ENCODE measurements around the gene IFNA13.
"Not testable (repeated sequence)": the region's sequence is repeated elsewhere in the genome, so short reads cannot be mapped to it uniquely, and the experiment has no call there.

Gene IFNA13

DNA sequence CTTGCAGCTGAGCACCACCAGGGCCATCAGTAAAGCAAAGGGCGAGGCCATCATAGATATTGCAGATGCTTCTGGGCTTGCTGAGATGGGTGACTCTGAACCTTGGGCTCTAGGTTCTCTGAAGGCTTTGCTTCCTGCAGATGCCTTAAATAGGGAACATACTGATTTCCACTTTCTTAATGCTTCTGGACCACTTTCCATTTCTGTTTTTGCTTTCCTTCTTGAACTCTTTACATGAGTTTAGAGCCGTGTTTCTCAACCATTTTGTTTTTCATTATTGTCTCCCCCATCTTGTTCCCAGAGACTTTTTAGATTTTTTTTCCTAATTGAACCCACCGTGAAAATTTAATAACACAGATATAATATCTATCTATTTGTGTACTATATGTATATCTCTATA, at the start of gene IFNA13:
IFNA13 (minus strand) TSS at position 101 of the 400 bp plus-strand sequence; CDS start at position 54, 47 bp downstream.
- no peak for DNase-seq (ENCODE audit: low read depth in 2 of 3, low spot score in 1 of 3)

DNA sequence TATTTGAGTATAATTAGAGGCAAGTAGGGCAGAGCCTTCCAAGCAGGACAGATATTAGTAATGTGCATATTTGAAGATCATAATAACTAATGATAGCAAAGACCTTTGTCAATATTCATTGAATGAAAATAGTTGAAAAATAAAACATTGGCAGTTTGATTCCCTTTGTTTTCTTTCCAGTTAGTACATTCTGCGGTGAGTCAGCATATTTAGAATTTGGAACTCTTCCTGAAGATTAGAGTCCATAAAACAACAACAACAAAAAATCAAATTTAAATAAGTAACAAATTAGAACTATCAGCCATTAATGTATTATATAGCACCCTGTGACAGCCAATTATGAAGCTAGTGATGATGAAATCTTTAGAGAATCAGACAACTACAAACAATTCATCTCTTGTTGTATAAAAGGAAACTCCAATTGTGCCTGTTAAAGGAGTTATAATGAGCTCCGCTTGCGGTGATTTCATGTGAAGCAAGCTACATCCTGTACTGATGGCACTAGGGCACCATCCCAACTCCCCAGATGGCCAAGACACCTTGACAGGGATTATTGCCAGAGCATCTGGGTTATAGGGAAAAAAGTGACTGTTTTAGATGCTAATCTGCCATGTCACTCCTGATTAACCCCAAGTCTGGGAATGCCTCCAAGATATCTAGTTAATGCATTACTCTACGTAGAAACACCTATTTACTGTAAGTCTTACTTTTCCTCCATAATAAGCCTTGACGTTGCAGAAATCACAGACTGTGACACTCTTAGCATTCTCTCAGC, 47.8 kb upstream of the IFNA13 start:
- DNase-seq (ENCODE audit: low read depth in 2 of 3, low spot score in 1 of 3), result no peak

DNA sequence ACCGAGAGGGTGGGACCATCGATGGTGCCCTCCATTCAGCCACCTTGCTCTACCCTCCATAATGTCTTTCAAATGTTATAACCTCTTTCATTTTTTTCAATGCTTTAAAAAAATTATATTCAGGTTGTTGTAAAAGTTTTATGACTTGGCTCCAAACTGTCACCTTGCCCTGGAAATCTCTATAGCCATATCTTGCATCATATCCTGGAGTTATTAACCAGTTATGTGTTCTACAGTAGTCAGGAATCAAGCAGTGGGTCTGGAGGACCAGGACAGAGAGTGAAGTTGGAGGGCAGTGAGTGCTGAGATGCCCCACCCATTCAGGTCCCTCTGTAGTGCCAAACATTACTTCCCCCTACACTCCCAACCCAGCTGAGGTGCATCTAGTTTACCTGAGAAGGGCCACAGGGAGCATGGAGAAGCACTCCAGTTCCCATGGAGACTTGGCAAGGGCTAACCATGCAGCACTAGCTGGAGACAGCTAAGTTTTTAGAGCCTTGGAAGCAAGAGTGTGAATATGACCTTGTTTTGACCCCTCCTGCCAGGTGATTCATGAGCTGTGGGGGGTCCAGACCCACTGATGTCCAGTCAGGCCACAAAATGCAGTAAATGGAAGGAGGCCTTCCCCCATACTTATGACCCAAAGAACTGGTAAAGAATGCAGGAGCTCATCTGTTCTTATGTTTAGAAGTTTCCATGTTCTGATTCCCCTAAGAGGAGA, 46.5 kb upstream of the IFNA13 start:
- DNase-seq (ENCODE audit: low read depth in 2 of 3, low spot score in 1 of 3), result no peak

DNA sequence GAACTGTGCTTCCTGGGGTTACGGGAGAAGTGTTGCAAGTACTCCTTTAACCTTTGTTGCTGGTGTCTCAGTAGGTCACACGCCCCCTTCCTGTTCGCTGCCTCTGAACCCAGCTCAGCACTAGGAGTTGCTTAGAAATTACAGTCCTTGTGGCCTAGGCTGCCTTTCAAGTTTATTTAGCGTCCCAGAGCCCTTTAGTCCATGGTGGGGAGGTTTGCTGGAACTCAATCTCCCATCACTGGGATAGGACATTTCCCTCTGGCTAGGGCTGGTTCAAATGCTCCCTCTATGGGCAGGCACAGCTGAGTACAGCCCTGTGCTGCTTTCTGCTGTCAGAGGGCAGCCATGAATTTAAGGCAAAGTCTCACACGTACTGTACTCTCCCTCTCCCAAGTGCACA, 45.8 kb upstream of the IFNA13 start:
- DNase-seq (ENCODE audit: low read depth in 2 of 3, low spot score in 1 of 3), result peak in 1 of 3 donors; percentile 8

GRCh38 chr9:21413151-21413550, 45.3 kb upstream of the IFNA13 start:
- no peak for DNase-seq (ENCODE audit: low read depth in 2 of 3, low spot score in 1 of 3)

GRCh38 chr9:21412107-21412506, 44.2 kb upstream of the IFNA13 start:
- no peak for DNase-seq (ENCODE audit: low read depth in 2 of 3, low spot score in 1 of 3)

DNA sequence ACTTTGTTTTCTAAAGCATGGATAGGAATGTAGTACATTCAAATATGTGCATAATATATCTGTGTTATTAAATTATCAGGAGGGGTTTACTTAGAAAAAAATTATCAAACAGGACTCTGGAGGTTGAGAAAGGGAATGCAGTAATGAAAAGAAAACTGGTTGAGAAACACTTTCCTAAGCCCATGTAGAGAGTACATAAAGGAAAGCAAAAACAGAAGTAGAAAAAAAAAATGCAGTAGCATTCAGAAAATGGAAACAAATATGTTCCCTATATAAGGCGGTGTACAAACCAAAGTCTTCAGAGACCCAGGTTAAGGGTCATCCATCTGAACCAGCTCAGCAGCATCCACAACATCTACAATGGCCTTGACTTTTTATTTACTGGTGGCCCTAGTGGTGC, 41.0 kb upstream of the IFNA13 start, which contains the start of gene IFNA8:
IFNA8 (plus strand) TSS at position 301 of the 400 bp plus-strand sequence; CDS start at position 361, 60 bp downstream.
- DNase-seq (ENCODE audit: low read depth in 2 of 3, low spot score in 1 of 3), result no peak

DNA sequence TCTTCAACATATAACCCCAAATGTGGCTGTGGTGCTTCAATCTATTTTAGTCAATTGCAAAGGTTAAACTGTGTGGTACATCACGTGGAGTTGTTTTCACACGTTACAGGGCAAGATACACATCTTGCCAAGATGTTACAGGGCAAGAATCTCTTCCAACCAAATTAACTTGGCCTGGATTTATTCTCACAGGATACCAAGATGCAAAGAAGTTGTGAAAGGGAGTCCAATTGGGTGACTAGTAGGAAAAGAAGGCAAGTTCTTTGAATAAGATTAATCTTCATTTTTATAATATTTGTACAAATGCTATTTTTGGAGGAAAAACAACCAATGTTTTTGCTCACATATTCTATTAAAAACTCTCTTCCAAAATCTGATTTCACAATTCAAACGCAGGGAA, 36.3 kb upstream of the IFNA13 start:
- no peak for DNase-seq (ENCODE audit: low read depth in 2 of 3, low spot score in 1 of 3)

GRCh38 chr9:21402386-21403251, 34.8 kb upstream of the IFNA13 start:
- DNase-seq (ENCODE audit: low read depth in 2 of 3, low spot score in 1 of 3), result no peak

DNA sequence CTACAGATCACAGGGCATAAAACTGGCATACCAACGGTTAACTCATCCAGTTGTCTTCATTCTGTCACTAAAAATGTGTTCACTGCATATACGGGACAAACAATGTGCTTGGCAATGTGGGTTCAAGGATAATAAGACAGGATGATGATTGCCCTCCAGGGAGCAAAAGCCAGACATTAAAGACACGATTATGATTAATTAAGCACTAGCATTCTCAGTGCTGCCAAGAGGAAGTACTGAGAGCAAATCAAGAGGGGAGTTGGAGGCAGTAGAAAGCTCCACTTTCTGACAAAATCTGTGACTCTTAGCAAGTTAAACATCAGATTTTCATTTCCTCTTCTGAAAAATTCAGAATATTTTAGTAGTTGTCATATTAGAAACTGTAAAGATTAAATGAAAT, 32.1 kb upstream of the IFNA13 start:
- no peak for DNase-seq (ENCODE audit: low read depth in 2 of 3, low spot score in 1 of 3)

- DNase-seq (ENCODE audit: low read depth in 2 of 3, low spot score in 1 of 3), result no peak
Observed at GRCh38 chr9:21398955-21399489, 31.2 kb upstream of the IFNA13 start.

GRCh38 chr9:21395778-21396717, 28.2 kb upstream of the IFNA13 start:
- peak in 2 of 3 donors; percentile 41 to 43 for DNase-seq (ENCODE audit: low read depth in 2 of 3, low spot score in 1 of 3)

- DNase-seq (ENCODE audit: low read depth in 2 of 3, low spot score in 1 of 3), result no peak
Observed at GRCh38 chr9:21392270-21392669, 24.4 kb upstream of the IFNA13 start.

GRCh38 chr9:21385131-21385670, 17.3 kb upstream of the IFNA13 start, which contains the start of gene IFNA2:
IFNA2 (minus strand) TSS chr9:21385398; CDS start chr9:21385329, 69 bp downstream.
- no peak for DNase-seq (ENCODE audit: low read depth in 2 of 3, low spot score in 1 of 3)

GRCh38 chr9:21383627-21384026, 15.8 kb upstream of the IFNA13 start:
- no peak for DNase-seq (ENCODE audit: low read depth in 2 of 3, low spot score in 1 of 3)

DNA sequence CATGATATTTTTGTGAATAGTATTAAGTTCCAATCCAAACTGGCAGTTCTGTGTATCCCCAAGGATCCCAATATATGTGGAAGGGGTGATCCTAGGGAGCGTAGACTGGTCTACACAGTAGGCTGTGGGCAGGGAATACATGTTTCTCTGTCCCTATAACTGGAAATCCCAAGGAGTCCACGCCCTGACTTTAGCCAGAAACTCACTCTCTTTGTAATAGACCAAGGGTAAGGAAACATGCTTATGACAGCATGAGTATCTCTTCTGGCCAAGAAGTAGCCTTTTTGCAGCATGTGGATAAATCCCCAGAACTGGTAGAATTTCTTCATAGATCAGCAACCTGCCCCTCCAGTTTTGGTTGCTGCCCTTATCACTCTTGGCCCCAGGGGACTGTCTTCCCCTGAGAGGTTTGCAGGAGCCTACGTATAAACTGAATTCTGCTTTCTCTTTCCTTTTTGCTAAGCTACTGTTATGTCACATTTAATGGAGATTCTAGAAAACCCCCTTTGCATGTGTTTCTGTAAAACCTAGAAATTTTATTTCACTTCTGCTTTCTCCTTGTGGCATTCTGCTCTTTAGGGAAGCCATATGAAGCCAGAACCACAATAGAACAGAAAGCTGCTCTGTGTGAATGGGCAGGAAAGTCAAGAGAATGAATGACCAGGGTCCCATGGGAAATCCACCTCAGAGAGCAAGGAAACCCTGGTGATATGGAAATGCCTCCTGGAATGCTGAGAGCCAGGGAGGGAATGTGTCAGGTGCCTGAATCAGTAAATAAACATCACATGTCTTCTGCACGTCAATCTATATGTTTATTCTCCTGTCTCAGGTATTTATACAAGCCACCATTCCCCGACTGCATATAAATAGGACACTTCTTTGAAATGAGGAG, 13.8 kb upstream of the IFNA13 start:
- no peak for DNase-seq (ENCODE audit: low read depth in 2 of 3, low spot score in 1 of 3)

GRCh38 chr9:21371467-21371866, 3.6 kb upstream of the IFNA13 start:
- DNase-seq (ENCODE audit: low read depth in 2 of 3, low spot score in 1 of 3), result not testable (repeated sequence)

- DNase-seq (ENCODE audit: low read depth in 2 of 3, low spot score in 1 of 3), result not testable (repeated sequence)
Observed at GRCh38 chr9:21367169-21367568, 688 bp downstream of the IFNA13 start.

DNA sequence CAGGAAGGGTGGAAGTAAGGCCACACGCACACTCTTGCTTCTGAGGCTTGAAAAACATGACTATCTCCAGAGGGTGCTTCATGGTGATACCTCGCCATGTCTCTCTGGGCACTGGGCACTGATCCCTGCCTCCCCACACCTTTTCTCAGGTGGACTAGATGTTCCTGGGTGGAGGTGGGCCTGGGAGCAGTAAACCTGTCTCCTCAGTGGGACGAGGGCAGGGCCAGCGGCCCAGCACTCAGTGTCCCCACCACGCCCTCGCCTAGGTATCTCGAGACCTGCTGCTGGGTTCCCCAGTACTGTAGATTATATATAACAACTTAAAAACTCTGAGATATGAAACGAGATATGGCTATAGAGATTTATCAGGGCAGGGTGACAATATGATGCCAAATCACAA, 5.6 kb downstream of the IFNA13 start:
- DNase-seq (ENCODE audit: low read depth in 2 of 3, low spot score in 1 of 3), result no peak

Measured in stimulated activated CD4-positive, alpha-beta T cell treated with anti-CD3 and anti-CD28 coated beads, Interleukin-12 subunit alpha, Interleukin-12 subunit beta, amount 100 ng/mL, for 48 hours (primary cell).